Fibroblast of lung (primary cell): ENCODE measurements around the gene AIMP2. TPM values are rescaled to one million over a fixed set of nuclear protein-coding genes. Genes with fewer than 3 reads are reported as not detected.
A peak's percentile ranks its signal among the peaks of the same experiment; 100 is the strongest.
"Not testable (repeated sequence)": the region's sequence is repeated elsewhere in the genome, so short reads cannot be mapped to it uniquely, and the experiment has no call there.

Experiments used
- DNase-seq, 2 donors: peaks; one replicate each; pipeline versions ENCODE4 v3.0.0 to v3.0.0-alpha.2; 2010; ENCODE audit warnings: low read depth in 2 of 2
- H2AFZ ChIP-seq: 2 replicates; pipeline ENCODE4 v1.5.1; 2012; ENCODE audit warnings: low read length, control low read depth, inconsistent platforms
- H3K27ac ChIP-seq: 2 replicates; pipeline ENCODE4 v1.5.1; 2011; ENCODE audit warnings: low read length, control low read depth; ENCODE audit not compliant: insufficient read depth
- H3K27me3 ChIP-seq: 2 replicates; pipeline ENCODE4 v1.5.1; 2011; ENCODE audit warnings: mild to moderate bottlenecking, low read length; ENCODE audit not compliant: control insufficient read depth, insufficient read depth
- H3K36me3 ChIP-seq: 2 replicates; pipeline ENCODE4 v1.5.1; 2011; ENCODE audit warnings: low read length; ENCODE audit not compliant: control insufficient read depth, insufficient read depth
- H3K4me1 ChIP-seq: 2 replicates; pipeline ENCODE4 v1.5.1; 2011; ENCODE audit warnings: low read length; ENCODE audit not compliant: control insufficient read depth, insufficient read depth; ENCODE audit errors: extremely low read depth
- H3K4me2 ChIP-seq: 2 replicates; pipeline ENCODE4 v1.5.1; 2011; ENCODE audit warnings: low read length, control low read depth; ENCODE audit not compliant: insufficient read depth; ENCODE audit errors: extremely low read depth
- H3K4me3 ChIP-seq, 4 experiments: fragments of 200-600 bp in 1 of 4; sonication (generic) in 1 of 4; replicated peaks in 1 of 4; 2 replicates each; pipeline ENCODE4 v1.5.1; 2011 to 2016; ENCODE audit warnings: low read length in 4 of 4, low read depth in 3 of 4, mild to moderate bottlenecking in 3 of 4, control low read depth in 2 of 4, inconsistent platforms in 1 of 4, mixed read lengths in 1 of 4; ENCODE audit not compliant: insufficient read depth in 1 of 4; ENCODE audit errors: control extremely low read depth in 1 of 4
- H3K79me2 ChIP-seq: 2 replicates; pipeline ENCODE4 v1.5.1; 2012; ENCODE audit warnings: mild to moderate bottlenecking, low read length, inconsistent platforms; ENCODE audit not compliant: control insufficient read depth, insufficient read depth
- H3K9ac ChIP-seq: 2 replicates; pipeline ENCODE4 v1.5.1; 2011; ENCODE audit warnings: mild to moderate bottlenecking, low read length, control low read depth; ENCODE audit not compliant: insufficient read depth
- H3K9me3 ChIP-seq: 2 replicates; pipeline ENCODE4 v1.5.1; 2012; ENCODE audit warnings: low read depth, low read length; ENCODE audit not compliant: control insufficient read depth, insufficient read depth
- H4K20me1 ChIP-seq: 2 replicates; pipeline ENCODE4 v1.5.1; 2011; ENCODE audit warnings: low read length; ENCODE audit not compliant: control insufficient read depth, insufficient read depth; ENCODE audit errors: extremely low read depth
- CTCF ChIP-seq, 2 donors: IDR thresholded peaks in 1 of 2; conservative IDR thresholded peaks in 1 of 2; 1 replicate in 1 of 2; 2 replicates in 1 of 2; pipeline ENCODE4 v1.5.1; 2011 to 2012; ENCODE audit warnings: low read length in 2 of 2, control low read depth in 1 of 2, inconsistent platforms in 1 of 2, low read depth in 1 of 2, mild to moderate bottlenecking in 1 of 2
- EZH2 ChIP-seq: IDR thresholded peaks from 2 replicates; pipeline ENCODE4 v1.5.1; 2012; ENCODE audit warnings: low read length, control low read depth, mild to moderate bottlenecking; ENCODE audit errors: missing control alignments
- polyA plus RNA-seq, 2 donors: library from polyadenylated mRNA; depleted of rRNA in 1 of 2; stranded (reverse) in 1 of 2; unstranded in 1 of 2; fragments of >200 nt; gene quantifications; 2 replicates each; pipeline ENCODE4 v1.2.1, GENCODE V29; 2011 to 2012; ENCODE audit warnings: missing spikeins in 1 of 2
- total RNA-seq: library from RNA; depleted of rRNA; stranded (reverse); fragments of >200 nt; gene quantifications from 2 replicates; pipeline ENCODE4 v1.2.1, GENCODE V29; 2014

Gene AIMP2
- total and polyA plus RNA-seq, 2 donors (not counting 1 experiment from before 2014, with no cell fraction given): 41.9 to 47.4 TPM

GRCh38 chr7:6057316-6058129 lies 48.5 kb downstream of the AIMP2 start:
- H4K20me1 ChIP-seq: no peaks in the 10 kb centered on the region
- peak overlapping the region; percentile 51 for H3K4me2 ChIP-seq
- no peaks in the 10 kb centered on the region for H3K9me3 ChIP-seq
- peaks cover 2% of the 10 kb centered on the region for H3K36me3 ChIP-seq
- no peak overlapping the region for H2AFZ ChIP-seq
- peaks cover 36% of the 10 kb centered on the region for H3K79me2 ChIP-seq
- no peak overlapping the region for H3K9ac ChIP-seq
- H3K27ac ChIP-seq: no peak overlapping the region
- no peaks in the 10 kb centered on the region for H3K4me1 ChIP-seq
- H3K4me3 ChIP-seq: peak overlapping the region; percentile 87 to 93 (median 90)
- DNase-seq: peak in 1 of 2 donors; percentile 7
- no peaks in the 10 kb centered on the region for H3K27me3 ChIP-seq
- TF ChIP-seq EZH2: no peak
- TF ChIP-seq CTCF (conservative IDR thresholded peaks at IDR 0.05 in 1 of 2, IDR thresholded peaks at IDR 0.05 in 1 of 2; ENCODE audit: low read depth in 1 of 2, low read length in 2 of 2): no peak

- peaks cover 33% of the 10 kb centered on the region for H3K79me2 ChIP-seq
- not testable (repeated sequence) for H3K9ac ChIP-seq, H3K4me1 ChIP-seq, H3K27me3 ChIP-seq, H3K4me3 ChIP-seq, H4K20me1 ChIP-seq, H3K9me3 ChIP-seq, H2AFZ ChIP-seq, DNase-seq, H3K27ac ChIP-seq, H3K4me2 ChIP-seq, H3K36me3 ChIP-seq
Observed at GRCh38 chr7:6059941-6060340, 50.9 kb downstream of the AIMP2 start.

GRCh38 chr7:6071406-6071805 lies 62.3 kb downstream of the AIMP2 start:
- H3K27ac ChIP-seq: no peak overlapping the region
- no peaks in the 10 kb centered on the region for H3K79me2 ChIP-seq
- H3K4me3 ChIP-seq: no peak overlapping the region
- no peaks in the 10 kb centered on the region for H3K36me3 ChIP-seq
- no peak overlapping the region for H3K9ac ChIP-seq
- TF ChIP-seq EZH2: no peak
- TF ChIP-seq CTCF (conservative IDR thresholded peaks at IDR 0.05 in 1 of 2, IDR thresholded peaks at IDR 0.05 in 1 of 2; ENCODE audit: low read depth in 1 of 2, low read length in 2 of 2): no peak
- no peaks in the 10 kb centered on the region for H3K9me3 ChIP-seq
- no peak for DNase-seq
- no peak overlapping the region for H2AFZ ChIP-seq
- no peaks in the 10 kb centered on the region for H4K20me1 ChIP-seq
- no peak overlapping the region for H3K4me2 ChIP-seq
- H3K4me1 ChIP-seq: no peaks in the 10 kb centered on the region
- no peaks in the 10 kb centered on the region for H3K27me3 ChIP-seq

Other genes with a start within 250 kb of the AIMP2 start
- gene RNF216, start 227.6 kb upstream of the AIMP2 start, total RNA-seq: 28.8 and 31.4 TPM in 2 replicates
- gene RNF216, start 227.6 kb upstream of the AIMP2 start, polyA plus RNA-seq: 28.5 and 30.2 TPM in 2 replicates
- not detected in 2 replicates for gene OCM, start 128.5 kb upstream of the AIMP2 start, total RNA-seq
- not detected in 2 replicates for gene OCM, start 128.5 kb upstream of the AIMP2 start, polyA plus RNA-seq
- gene CCZ1, start 110.5 kb upstream of the AIMP2 start, total RNA-seq: 35.7 and 41.8 TPM in 2 replicates
- gene CCZ1, start 110.5 kb upstream of the AIMP2 start, polyA plus RNA-seq: 45.8 and 65.1 TPM in 2 replicates
- gene RSPH10B, start 38.6 kb upstream of the AIMP2 start, total RNA-seq: under 0.01 and 0.66 TPM in 2 replicates
- not detected in 2 replicates for gene RSPH10B, start 38.6 kb upstream of the AIMP2 start, polyA plus RNA-seq
- 28.0 and 28.1 TPM in 2 replicates for gene PMS2, start 223 bp upstream of the AIMP2 start, total RNA-seq
- 7.3 and 7.9 TPM in 2 replicates for gene PMS2, start 223 bp upstream of the AIMP2 start, polyA plus RNA-seq
- 0.17 and 0.26 TPM in 2 replicates for gene ANKRD61, start 22.1 kb downstream of the AIMP2 start, total RNA-seq
- 0.11 and 0.43 TPM in 2 replicates for gene ANKRD61, start 22.1 kb downstream of the AIMP2 start, polyA plus RNA-seq
- gene EIF2AK1, start 49.9 kb downstream of the AIMP2 start, total RNA-seq: 54.2 and 87.0 TPM in 2 replicates
- 69.6 and 102 TPM in 2 replicates for gene EIF2AK1, start 49.9 kb downstream of the AIMP2 start, polyA plus RNA-seq
- 2.6 and 4.0 TPM in 2 replicates for gene USP42, start 95.7 kb downstream of the AIMP2 start, total RNA-seq
- 3.4 and 3.5 TPM in 2 replicates for gene USP42, start 95.7 kb downstream of the AIMP2 start, polyA plus RNA-seq